GM18526 (cell line): ENCODE data around the gene GRIN3B.

Experiments
- POLR2A ChIP-seq: IDR thresholded peaks from 3 replicates; pipeline ENCODE4 v1.6.1; 2011; ENCODE audit not compliant: insufficient read length; ENCODE audit errors: extremely low read depth

The GRIN3B gene

GRCh38 chr19:1008268-1009040 is 8.2 kb downstream of the GRIN3B start:
- no peak for TF ChIP-seq POLR2A

GRCh38 chr19:1009041-1009980 is 9.1 kb downstream of the GRIN3B start:
- TF ChIP-seq POLR2A: no peak

- no peak for TF ChIP-seq POLR2A
Measured at GRCh38 chr19:1009981-1010538, 9.8 kb downstream of the GRIN3B start.

- no peak for TF ChIP-seq POLR2A
Measured at GRCh38 chr19:1010586-1011510, 10.6 kb downstream of the GRIN3B start.

GRCh38 chr19:1011831-1012333 is 11.7 kb downstream of the GRIN3B start:
- no peak for TF ChIP-seq POLR2A

GRCh38 chr19:1012334-1012733 is 12.1 kb downstream of the GRIN3B start:
- no peak for TF ChIP-seq POLR2A

- TF ChIP-seq POLR2A: no peak
Measured at GRCh38 chr19:1013218-1013617, 13.0 kb downstream of the GRIN3B start.

- TF ChIP-seq POLR2A: no peak
Measured at GRCh38 chr19:1014161-1015060, 14.2 kb downstream of the GRIN3B start.

- TF ChIP-seq POLR2A: no peak
Measured at GRCh38 chr19:1015061-1015781, 15.0 kb downstream of the GRIN3B start.

- TF ChIP-seq POLR2A: no peak
Measured at GRCh38 chr19:1015782-1016646, 15.8 kb downstream of the GRIN3B start.

- TF ChIP-seq POLR2A: no peak
Measured at GRCh38 chr19:1016647-1017114, 16.5 kb downstream of the GRIN3B start.
